Vagina (tissue), 2 donors: Measurements from ENCODE around the gene OR1D5. TPM values are rescaled to one million over a fixed set of nuclear protein-coding genes. Genes with fewer than 3 reads are reported as not detected.

Experiments
- DNase-seq, 2 donors: peaks; one replicate each; pipeline ENCODE4 v3.0.0-alpha.2; 2017; ENCODE audit errors: extremely low spot score in 2 of 2
- H3K27ac ChIP-seq: fragments of 200-600 bp; sonication (generic); one replicate; pipeline ENCODE4 v1.5.1; 2019
- H3K27me3 ChIP-seq: fragments of 200-600 bp; sonication (generic); one replicate; pipeline ENCODE4 v1.5.1; 2019
- H3K36me3 ChIP-seq, 2 donors: fragments of 200-600 bp; sonication (generic); one replicate each; pipeline ENCODE4 v1.5.1; 2017 to 2019
- H3K4me1 ChIP-seq: fragments of 200-600 bp; sonication (generic); one replicate; pipeline ENCODE4 v1.5.1; 2019
- H3K4me3 ChIP-seq, 2 donors: fragments of 200-600 bp; sonication (generic); 1 replicate in 1 of 2; 2 replicates in 1 of 2; pipeline ENCODE4 v1.5.1; 2016 to 2019
- H3K9me3 ChIP-seq: fragments of 200-600 bp; sonication (generic); one replicate; pipeline ENCODE4 v1.5.1; 2019
- POLR2A ChIP-seq, 2 donors: fragments of 450-650 bp; IDR thresholded peaks; one replicate each; pipeline ENCODE4 v1.6.1; 2017; ENCODE audit warnings: antibody characterized with exemption in 2 of 2, mild to moderate bottlenecking in 2 of 2, moderate library complexity in 2 of 2
- POLR2AphosphoS5 ChIP-seq, 2 donors: sonication (generic); formaldehyde crosslinking; IDR thresholded peaks; one replicate each; pipeline ENCODE4 v1.9.0; 2017; ENCODE audit warnings: antibody characterized with exemption in 2 of 2, mild to moderate bottlenecking in 2 of 2, low read depth in 1 of 2; ENCODE audit not compliant: insufficient read depth in 1 of 2
- intact Hi-C: fragments of 100-400 bp; cut with DNase I; formaldehyde crosslinking; loops from one replicate; pipeline ENCODE4 v1.15.1; 2023
- total RNA-seq: library from RNA; depleted of rRNA; stranded (reverse); fragments of >200 nt; gene quantifications from one replicate; pipeline ENCODE4 v1.2.3, GENCODE V29; 2016
- TF ChIP-seq, protein P1 (sequence below), 3 experiments: fragments of 450-650 bp in 2 of 3; fragments of 200-600 bp in 1 of 3; sonication (generic) in 1 of 3; IDR thresholded peaks; one replicate each; pipeline ENCODE4 v1.5.1; 2017 to 2019; ENCODE audit warnings: antibody characterized with exemption in 3 of 3, mild to moderate bottlenecking in 2 of 3, moderate library complexity in 2 of 3

OR1D5 gene
- total RNA-seq, 1 donor from 2014 or later = not detected

GRCh38 chr17:3025421-3026124 lies 37.8 kb downstream of the OR1D5 start:
- intact Hi-C loops = loop anchor here (1.0 kb wide), 1 partner anchor 34 kb away; no protein-coding TSS in a partner anchor
- DNase-seq = no peak
- H3K27ac ChIP-seq = no peak overlapping the region
- H3K4me1 ChIP-seq = no peaks in the 10 kb centered on the region
- H3K4me3 ChIP-seq = no peak overlapping the region
- H3K36me3 ChIP-seq = no peaks in the 10 kb centered on the region
- H3K9me3 ChIP-seq = no peaks in the 10 kb centered on the region
- no peak for TF ChIP-seq POLR2AphosphoS5 (IDR thresholded peaks at IDR 0.05; ENCODE audit: insufficient read depth in 1 of 2, low read depth in 1 of 2)
- TF ChIP-seq POLR2A (IDR thresholded peaks at IDR 0.05) = no peak
- TF ChIP-seq, protein P1, sequence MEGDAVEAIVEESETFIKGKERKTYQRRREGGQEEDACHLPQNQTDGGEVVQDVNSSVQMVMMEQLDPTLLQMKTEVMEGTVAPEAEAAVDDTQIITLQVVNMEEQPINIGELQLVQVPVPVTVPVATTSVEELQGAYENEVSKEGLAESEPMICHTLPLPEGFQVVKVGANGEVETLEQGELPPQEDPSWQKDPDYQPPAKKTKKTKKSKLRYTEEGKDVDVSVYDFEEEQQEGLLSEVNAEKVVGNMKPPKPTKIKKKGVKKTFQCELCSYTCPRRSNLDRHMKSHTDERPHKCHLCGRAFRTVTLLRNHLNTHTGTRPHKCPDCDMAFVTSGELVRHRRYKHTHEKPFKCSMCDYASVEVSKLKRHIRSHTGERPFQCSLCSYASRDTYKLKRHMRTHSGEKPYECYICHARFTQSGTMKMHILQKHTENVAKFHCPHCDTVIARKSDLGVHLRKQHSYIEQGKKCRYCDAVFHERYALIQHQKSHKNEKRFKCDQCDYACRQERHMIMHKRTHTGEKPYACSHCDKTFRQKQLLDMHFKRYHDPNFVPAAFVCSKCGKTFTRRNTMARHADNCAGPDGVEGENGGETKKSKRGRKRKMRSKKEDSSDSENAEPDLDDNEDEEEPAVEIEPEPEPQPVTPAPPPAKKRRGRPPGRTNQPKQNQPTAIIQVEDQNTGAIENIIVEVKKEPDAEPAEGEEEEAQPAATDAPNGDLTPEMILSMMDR (IDR thresholded peaks at IDR 0.05) = no peak
- H3K27me3 ChIP-seq = no peaks in the 10 kb centered on the region

- H3K4me3 ChIP-seq = no peak overlapping the region
- no peak overlapping the region for H3K27ac ChIP-seq
- no peaks in the 10 kb centered on the region for H3K36me3 ChIP-seq
- no peaks in the 10 kb centered on the region for H3K4me1 ChIP-seq
- no peak for DNase-seq
- no peaks in the 10 kb centered on the region for H3K9me3 ChIP-seq
- no peaks in the 10 kb centered on the region for H3K27me3 ChIP-seq
- TF ChIP-seq, protein P1 (IDR thresholded peaks at IDR 0.05) = no peak
- no peak for TF ChIP-seq POLR2AphosphoS5 (IDR thresholded peaks at IDR 0.05; ENCODE audit: insufficient read depth in 1 of 2, low read depth in 1 of 2)
- no peak for TF ChIP-seq POLR2A (IDR thresholded peaks at IDR 0.05)
- intact Hi-C loops = no loop called here
Measured at GRCh38 chr17:3024346-3024745, 39.1 kb downstream of the OR1D5 start.

DNA sequence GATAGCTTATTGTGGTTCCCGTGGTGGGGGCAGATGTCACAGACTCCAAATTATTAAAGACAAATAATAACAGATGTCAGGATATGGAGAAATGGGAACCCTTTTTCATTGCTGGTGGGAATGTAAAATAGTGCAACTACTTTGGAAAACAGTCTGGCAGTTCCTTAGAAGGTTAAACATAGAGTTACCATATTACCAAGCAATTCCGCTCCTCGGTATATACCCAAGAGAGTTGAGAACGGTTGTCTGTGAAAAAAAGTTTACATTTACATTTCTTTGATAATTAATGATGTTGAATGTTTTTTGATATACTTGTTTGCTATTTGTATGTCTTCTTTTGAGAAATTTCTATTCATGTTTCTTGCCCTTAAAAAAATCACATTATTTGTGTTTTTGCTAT lies 41.2 kb downstream of the OR1D5 start:
- Histone ChIP-seq H3K4me3 (no peak overlapping the region), H3K27me3 (no peaks in the 10 kb centered on the region), H3K36me3 (no peaks in the 10 kb centered on the region), H3K4me1 (no peaks in the 10 kb centered on the region), H3K27ac (no peak overlapping the region), H3K9me3 (no peaks in the 10 kb centered on the region)
- TF ChIP-seq POLR2AphosphoS5 (IDR thresholded peaks at IDR 0.05; ENCODE audit: insufficient read depth in 1 of 2, low read depth in 1 of 2) = no peak
- TF ChIP-seq, protein P1 (IDR thresholded peaks at IDR 0.05) = no peak
- no peak for TF ChIP-seq POLR2A (IDR thresholded peaks at IDR 0.05)
- no peak for DNase-seq
- intact Hi-C loops = no loop called here

DNA sequence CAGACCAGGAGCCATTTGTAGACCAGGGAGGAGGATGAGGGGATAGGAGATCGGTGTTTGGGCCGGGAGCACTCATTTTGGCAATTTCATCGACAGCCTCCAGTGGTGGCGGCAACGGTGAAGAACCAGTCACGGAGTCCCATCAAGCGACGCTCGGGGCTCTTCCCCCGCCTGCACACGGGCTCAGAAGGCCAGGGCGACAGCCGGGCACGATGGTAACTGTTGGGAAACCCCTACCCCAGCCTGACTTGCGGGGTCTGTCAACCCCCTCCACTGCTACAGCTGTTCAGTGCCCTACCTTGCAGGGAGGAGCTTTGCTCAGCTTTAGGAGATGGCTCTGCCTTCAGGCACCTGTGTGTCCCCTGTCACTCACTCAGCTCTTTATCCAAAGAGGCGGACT lies 43.0 kb downstream of the OR1D5 start:
- no peaks in the 10 kb centered on the region for H3K4me1 ChIP-seq
- no peak overlapping the region for H3K27ac ChIP-seq
- TF ChIP-seq POLR2AphosphoS5 (IDR thresholded peaks at IDR 0.05; ENCODE audit: insufficient read depth in 1 of 2, low read depth in 1 of 2) (no peak), POLR2A (IDR thresholded peaks at IDR 0.05) (no peak)
- TF ChIP-seq, protein P1 (IDR thresholded peaks at IDR 0.05) = no peak
- H3K9me3 ChIP-seq = no peaks in the 10 kb centered on the region
- intact Hi-C loops = no loop called here
- DNase-seq = no peak
- no peaks in the 10 kb centered on the region for H3K27me3 ChIP-seq
- no peak overlapping the region for H3K4me3 ChIP-seq
- H3K36me3 ChIP-seq = no peaks in the 10 kb centered on the region

GRCh38 chr17:3019761-3020160 lies 43.6 kb downstream of the OR1D5 start:
- no peak for DNase-seq
- no peak overlapping the region for H3K4me3 ChIP-seq
- no peaks in the 10 kb centered on the region for H3K9me3 ChIP-seq
- no peaks in the 10 kb centered on the region for H3K4me1 ChIP-seq
- H3K36me3 ChIP-seq = no peaks in the 10 kb centered on the region
- intact Hi-C loops = no loop called here
- no peak for TF ChIP-seq POLR2A (IDR thresholded peaks at IDR 0.05)
- no peak for TF ChIP-seq POLR2AphosphoS5 (IDR thresholded peaks at IDR 0.05; ENCODE audit: insufficient read depth in 1 of 2, low read depth in 1 of 2)
- TF ChIP-seq, protein P1 (IDR thresholded peaks at IDR 0.05) = no peak
- no peaks in the 10 kb centered on the region for H3K27me3 ChIP-seq
- H3K27ac ChIP-seq = no peak overlapping the region
